Fibroblast of peridontal ligament (primary cell): ENCODE measurements around the gene OR9Q1.

ENCODE experiments used
- DNase-seq: peaks from one replicate; pipeline ENCODE4 v3.0.0-alpha.2; 2010; ENCODE audit errors: extremely low read depth

OR9Q1 gene

DNA sequence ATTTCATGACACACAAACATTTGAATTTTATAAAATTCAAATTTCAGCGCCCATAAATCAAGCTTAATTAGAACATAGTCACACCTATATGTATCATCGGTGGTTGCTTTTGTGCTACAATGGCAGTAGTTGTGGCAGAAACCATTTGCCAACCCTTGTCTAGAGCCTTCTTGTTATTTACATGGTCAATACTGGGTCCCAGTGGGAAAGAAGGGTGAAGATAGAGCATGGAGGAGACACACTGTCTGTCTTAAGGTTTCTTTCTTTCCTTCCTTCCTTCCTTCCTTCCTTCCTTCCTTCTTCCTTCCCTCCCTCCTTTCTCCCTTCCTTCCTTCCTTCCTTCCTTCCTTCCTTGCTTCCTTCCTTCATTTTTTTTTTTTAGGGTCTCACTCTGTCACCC, 10.8 kb downstream of the OR9Q1 start:
- DNase-seq: no peak

DNA sequence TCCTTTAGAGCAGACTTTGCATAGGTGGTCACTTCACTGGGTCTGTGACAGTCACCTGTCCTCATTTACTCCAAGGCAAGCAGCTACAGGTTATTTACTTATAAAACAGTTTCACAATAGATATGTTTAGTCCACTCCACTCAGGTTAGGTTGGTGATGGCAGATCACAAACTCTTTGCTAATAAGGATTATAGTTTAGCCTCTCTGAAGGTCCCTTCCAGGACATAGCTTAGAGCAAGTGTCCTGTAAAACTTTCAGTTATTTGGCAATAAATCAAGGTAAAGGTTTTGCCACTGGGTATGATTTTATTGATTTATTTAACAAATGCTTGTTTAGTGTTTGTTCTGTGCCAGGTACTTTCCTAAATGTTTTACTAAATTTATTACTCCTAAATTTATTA, 15.9 kb downstream of the OR9Q1 start:
- DNase-seq: no peak

- no peak for DNase-seq
These were observed 19.7 kb downstream of the OR9Q1 start for GRCh38 chr11:58043379-58043778.

DNA sequence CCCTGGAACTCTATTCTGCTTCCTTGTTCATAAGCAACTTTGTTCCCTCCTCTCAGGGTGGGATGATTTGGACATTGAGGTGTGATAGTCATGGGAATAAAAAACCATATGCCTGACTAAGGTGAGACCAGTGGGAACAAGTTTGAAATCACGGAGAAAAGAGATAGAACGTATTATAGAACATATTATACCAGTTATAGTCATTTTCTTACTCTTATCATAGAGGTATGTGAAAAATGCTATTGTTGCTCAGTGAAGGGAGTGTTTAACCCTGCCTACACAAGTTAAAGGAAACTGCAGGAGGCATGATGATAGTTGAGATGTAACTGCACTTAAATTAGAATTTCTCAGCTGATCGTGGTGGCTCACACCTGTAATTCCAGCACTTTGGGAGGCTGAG, 22.6 kb downstream of the OR9Q1 start:
- DNase-seq: no peak

GRCh38 chr11:58047818-58048217, 24.1 kb downstream of the OR9Q1 start:
- DNase-seq: no peak

DNA sequence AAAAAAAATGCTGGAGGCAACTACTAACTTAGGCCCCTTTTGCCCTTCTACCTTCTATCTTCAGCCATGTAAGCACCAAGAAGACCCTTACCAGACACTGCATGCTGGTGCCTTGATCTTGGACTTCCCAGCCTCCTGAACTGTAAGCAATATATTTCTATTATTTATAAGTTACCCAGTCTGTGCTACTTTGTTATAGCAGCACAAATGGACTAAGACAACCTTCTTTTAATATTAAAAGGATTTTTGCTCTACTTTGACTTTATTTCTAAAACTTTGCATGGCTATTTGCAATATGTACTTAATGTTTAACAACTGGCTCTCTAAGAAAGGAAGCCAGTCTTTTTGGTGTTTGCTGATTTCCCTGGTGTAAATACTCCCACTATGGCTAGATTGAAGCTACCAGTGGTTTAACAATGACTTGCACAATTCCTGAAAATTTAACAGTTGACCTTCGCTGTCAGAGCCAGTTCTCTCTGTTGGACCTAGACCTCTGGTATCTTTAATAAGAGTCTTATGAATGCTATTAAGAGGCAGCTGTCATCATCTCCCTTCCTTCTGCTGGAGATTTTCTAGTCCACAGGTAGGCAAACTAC, 32.2 kb downstream of the OR9Q1 start:
- DNase-seq: no peak

GRCh38 chr11:58057481-58057880, 33.8 kb downstream of the OR9Q1 start:
- DNase-seq: no peak

- DNase-seq: no peak
These were observed 34.8 kb downstream of the OR9Q1 start for GRCh38 chr11:58058276-58059006.

GRCh38 chr11:58059007-58059350, 35.3 kb downstream of the OR9Q1 start:
- DNase-seq: peak; percentile 47

DNA sequence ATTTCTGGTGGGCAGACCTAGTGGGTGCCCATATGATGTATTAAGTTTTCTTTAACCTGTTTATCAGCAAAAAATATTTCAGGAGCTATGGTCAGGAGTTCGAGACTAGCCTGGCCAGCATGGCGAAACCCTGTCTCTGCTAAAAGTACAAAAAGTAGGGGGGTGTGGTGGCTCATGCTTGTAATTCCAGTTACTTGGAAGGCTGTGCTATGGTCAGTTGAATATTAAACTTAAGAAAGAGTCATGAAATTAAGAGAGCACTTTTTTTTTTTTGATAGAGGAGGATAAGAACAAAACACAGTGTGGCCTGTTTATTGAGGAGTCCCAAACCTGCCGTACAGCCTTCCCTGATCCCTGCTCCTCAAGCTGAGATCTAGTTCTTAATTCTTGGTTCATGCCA, 36.9 kb downstream of the OR9Q1 start:
- no peak for DNase-seq

DNA sequence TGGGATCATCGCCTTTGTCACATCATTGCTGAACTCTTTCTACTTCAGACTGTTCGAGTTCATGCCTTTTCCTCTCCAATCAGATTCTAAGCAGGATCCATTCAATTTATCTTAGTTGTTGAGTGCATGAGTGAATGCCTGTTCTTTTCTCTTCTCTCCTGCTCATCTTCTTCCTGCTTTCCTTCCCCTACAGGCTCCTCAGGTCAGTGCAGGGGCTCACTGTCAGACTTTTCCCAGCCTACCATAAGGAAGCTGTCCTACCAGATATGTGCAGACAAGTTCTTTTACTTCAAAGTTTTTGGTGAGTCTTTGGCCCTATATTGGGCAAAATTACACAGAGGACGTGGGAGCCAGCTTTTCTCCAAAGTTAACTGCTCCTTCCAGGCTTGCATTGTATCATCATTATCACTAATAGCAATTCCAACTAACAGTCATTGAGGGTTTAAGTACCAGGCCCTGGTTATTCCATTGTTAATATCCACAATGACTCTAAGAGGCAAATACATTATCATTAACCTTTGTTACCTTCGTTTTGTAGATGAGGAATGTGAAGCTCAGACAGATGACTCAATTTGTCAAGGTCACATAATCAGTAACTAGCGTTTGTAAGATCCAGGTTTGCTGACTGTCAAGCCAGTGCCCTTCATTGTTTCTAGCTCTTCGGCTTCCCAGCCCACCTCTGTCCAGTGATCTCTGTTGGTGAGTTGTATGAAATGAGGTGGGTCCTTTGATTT, 37.4 kb downstream of the OR9Q1 start:
- DNase-seq: no peak

DNA sequence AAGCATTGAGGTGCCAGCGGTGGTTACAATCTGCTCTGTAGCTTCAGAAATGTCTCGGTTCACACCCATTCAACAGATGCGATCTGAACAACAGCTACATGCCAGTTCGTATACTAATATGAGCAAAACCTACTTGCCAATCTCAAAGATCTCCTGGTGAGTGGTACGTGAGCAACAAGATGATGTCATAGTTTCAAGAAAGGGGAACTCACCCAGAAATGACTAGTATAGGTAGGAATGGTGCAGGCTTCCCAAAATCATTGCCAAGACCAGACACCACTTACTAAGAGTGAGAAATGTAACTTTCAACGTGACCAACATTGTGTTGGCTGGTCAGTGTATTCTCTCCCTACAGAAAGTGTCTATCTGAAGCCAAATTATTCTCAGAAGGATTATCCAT, 38.1 kb downstream of the OR9Q1 start:
- DNase-seq: peak; percentile 42

GRCh38 chr11:58067685-58068084, 44.0 kb downstream of the OR9Q1 start:
- no peak for DNase-seq

GRCh38 chr11:58068655-58069054, 45.0 kb downstream of the OR9Q1 start:
- no peak for DNase-seq

GRCh38 chr11:58070585-58070984, 46.9 kb downstream of the OR9Q1 start:
- no peak for DNase-seq

DNA sequence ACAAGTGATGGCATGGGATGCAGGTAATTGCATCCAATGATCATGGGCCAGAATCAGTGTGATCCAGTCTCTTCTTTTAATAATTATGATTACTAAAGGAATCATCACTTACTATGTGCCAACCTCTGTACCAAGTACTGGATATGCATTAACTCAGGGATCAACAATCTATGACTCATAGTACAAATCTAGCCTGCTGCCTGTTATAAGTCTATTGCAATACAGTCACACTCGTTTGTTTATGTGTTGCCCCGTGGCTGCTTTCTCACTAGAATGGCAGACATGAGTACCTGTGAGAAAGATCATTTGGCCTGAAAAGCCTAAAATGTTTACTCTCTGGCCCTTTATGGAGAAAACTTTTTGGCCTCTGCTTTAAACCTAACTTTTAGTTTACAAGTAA, 52.1 kb downstream of the OR9Q1 start:
- DNase-seq: no peak

- DNase-seq: no peak
These were observed 62.8 kb downstream of the OR9Q1 start for GRCh38 chr11:58086528-58086927.

GRCh38 chr11:58097437-58097836, 73.8 kb downstream of the OR9Q1 start:
- DNase-seq: no peak

DNA sequence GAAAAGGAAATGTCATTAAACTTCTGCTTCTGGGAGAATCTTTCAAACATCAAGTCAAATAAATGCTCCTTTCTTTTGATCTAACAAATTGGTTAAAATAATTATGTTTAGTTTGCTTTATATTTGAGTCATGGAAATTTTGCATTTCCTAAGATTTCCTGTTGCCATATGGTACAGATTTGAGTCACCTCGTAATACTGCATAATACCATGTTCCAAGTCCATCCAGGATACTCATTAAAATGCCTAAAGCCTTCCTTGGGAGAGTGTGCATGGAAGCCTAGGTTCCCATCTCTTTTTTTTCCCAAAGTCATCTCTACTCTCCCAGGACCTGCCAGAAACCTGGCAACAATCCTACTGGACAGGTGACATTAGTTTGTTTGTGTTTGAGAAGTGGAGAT, 97.4 kb downstream of the OR9Q1 start:
- no peak for DNase-seq

- DNase-seq: no peak
These were observed 101.8 kb downstream of the OR9Q1 start, which contains the start of gene OR9I1 for GRCh38 chr11:58125469-58125868. TSS of gene OR9I1 (minus strand) at chr11:58125530. CDS start at chr11:58119444, 6,086 bp downstream.

GRCh38 chr11:58127350-58127749, 103.7 kb downstream of the OR9Q1 start:
- DNase-seq: no peak

DNA sequence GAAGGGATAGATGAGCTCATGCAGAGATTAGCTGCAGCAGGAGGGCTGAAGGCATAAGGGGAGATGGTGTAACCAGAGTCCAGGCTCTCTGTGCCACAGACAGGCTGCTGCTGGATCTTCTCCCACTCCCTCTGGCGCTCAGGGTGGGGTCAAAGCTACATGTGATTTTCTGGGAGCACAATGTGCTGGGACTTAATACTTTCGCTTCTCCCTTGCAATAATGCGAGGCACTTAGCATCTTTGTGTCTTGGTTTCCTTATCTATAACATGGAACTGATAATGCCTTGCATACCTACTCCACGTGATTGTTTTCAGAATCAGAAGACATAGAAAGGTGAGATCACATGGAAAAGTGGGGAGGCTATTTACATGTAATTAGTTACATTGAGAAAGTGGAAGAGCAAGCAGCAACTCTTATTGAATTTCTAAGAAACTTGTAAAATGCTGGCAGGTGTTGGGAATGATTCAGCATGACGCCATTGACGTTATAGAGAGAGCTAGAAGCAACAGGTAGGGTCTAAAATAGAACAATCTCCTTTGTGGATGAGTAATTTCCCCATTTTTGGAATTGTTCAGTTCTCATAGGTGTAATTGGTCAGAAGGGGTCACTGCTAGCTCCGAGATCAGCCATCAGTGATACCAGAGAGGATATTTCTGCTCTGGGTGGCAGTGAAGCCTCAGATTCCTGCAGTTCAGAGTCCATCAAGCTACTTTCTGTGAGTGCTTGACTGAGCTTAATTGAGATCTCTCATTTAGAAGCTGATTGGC, 109.8 kb downstream of the OR9Q1 start:
- no peak for DNase-seq
